WTC11 (cell line): Measurements from ENCODE around the gene NEDD4L. TPM values are rescaled to one million over a fixed set of nuclear protein-coding genes. Genes with fewer than 3 reads are reported as not detected.

ENCODE experiments used
- ATAC-seq: fragments of 200-7000 bp; cut with Tn5 transposase; 2 replicates; pipeline ENCODE4 v1.10.0; 2021; ENCODE audit warnings: mild to moderate bottlenecking, moderate library complexity
- CTCF ChIA-PET: fragments of 300-600 bp; sonication (Branson Sonifier 250); formaldehyde crosslinking; loops from one replicate; lab custom pipeline; 2021; ENCODE audit warnings: antibody characterized with exemption; lab: Charles Lee
- POLR2A ChIA-PET: fragments of 350-600 bp; sonication (Branson Sonifier 250); formaldehyde crosslinking; loops from one replicate; lab custom pipeline; 2021; ENCODE audit warnings: antibody characterized with exemption; lab: Charles Lee
- DNase-seq: peaks from one replicate; pipeline ENCODE4 v3.0.0; 2021; ENCODE audit warnings: low spot score
- H3K27ac Mint-ChIP-seq: 2 replicates; pipeline ENCODE4 v1.8.0; 2021; ENCODE audit warnings: mixed read lengths
- H3K27me3 Mint-ChIP-seq: 2 replicates; pipeline ENCODE4 v1.8.0; 2021; ENCODE audit warnings: low read depth, mild to moderate bottlenecking, moderate library complexity, mixed read lengths
- H3K36me3 Mint-ChIP-seq: 2 replicates; pipeline ENCODE4 v1.8.0; 2021; ENCODE audit warnings: mixed read lengths
- H3K4me1 Mint-ChIP-seq: 2 replicates; pipeline ENCODE4 v1.8.0; 2022; ENCODE audit warnings: mixed read lengths
- H3K4me3 Mint-ChIP-seq: 2 replicates; pipeline ENCODE4 v1.8.0; 2021; ENCODE audit warnings: mild to moderate bottlenecking, moderate library complexity, mixed read lengths
- H3K9me3 Mint-ChIP-seq: 2 replicates; pipeline ENCODE4 v1.8.0; 2021; ENCODE audit warnings: mixed read lengths
- AFF4 ChIP-seq: sonication (generic); formaldehyde crosslinking; IDR thresholded peaks from 2 replicates; pipeline ENCODE4 v1.8.1; 2023; ENCODE audit warnings: mild to moderate bottlenecking, missing genetic modification reagents, borderline replicate concordance
- ATF6 ChIP-seq: sonication (generic); formaldehyde crosslinking; IDR thresholded peaks from 2 replicates; pipeline ENCODE4 v1.8.1; 2023; ENCODE audit warnings: mild to moderate bottlenecking, missing genetic modification reagents
- CTCF ChIP-seq: fragments of 200-600 bp; IDR thresholded peaks from 2 replicates; pipeline ENCODE4 v1.8.0; 2022; ENCODE audit warnings: antibody characterized with exemption
- ELF4 ChIP-seq: sonication (generic); formaldehyde crosslinking; IDR thresholded peaks from 2 replicates; pipeline ENCODE4 v1.8.1; 2022; ENCODE audit warnings: low read depth, mild to moderate bottlenecking, moderate library complexity, missing genetic modification reagents
- IRF2 ChIP-seq: sonication (generic); formaldehyde crosslinking; IDR thresholded peaks from 2 replicates; pipeline ENCODE4 v1.8.0; 2022; ENCODE audit warnings: low read depth, missing genetic modification reagents, borderline replicate concordance
- NR2C2 ChIP-seq: sonication (generic); formaldehyde crosslinking; IDR thresholded peaks from 2 replicates; pipeline ENCODE4 v1.8.0; 2022; ENCODE audit warnings: mild to moderate bottlenecking, missing genetic modification reagents
- NR3C1 ChIP-seq: sonication (generic); formaldehyde crosslinking; conservative IDR thresholded peaks from 2 replicates; pipeline ENCODE4 v1.8.1; 2023; ENCODE audit warnings: low read depth, mild to moderate bottlenecking, missing genetic modification reagents
- PRRX2 ChIP-seq: fragments of 250-450 bp; sonication (Bioruptor Pico); IDR thresholded peaks from 2 replicates; pipeline ENCODE4 v1.8.0; 2021; ENCODE audit warnings: mild to moderate bottlenecking
- SMAD3 ChIP-seq: sonication (generic); formaldehyde crosslinking; IDR thresholded peaks from 2 replicates; pipeline ENCODE4 v1.8.0; 2022; ENCODE audit warnings: missing genetic modification reagents, mild to moderate bottlenecking, borderline replicate concordance
- STAT6 ChIP-seq: sonication (generic); formaldehyde crosslinking; conservative IDR thresholded peaks from 2 replicates; pipeline ENCODE4 v1.8.1; 2023; ENCODE audit warnings: mild to moderate bottlenecking, low read depth, missing genetic modification reagents, moderate library complexity
- TCF7 ChIP-seq: sonication (generic); formaldehyde crosslinking; IDR thresholded peaks from 2 replicates; pipeline ENCODE4 v1.8.0; 2022; ENCODE audit warnings: mild to moderate bottlenecking, low read depth, missing genetic modification reagents, moderate library complexity
- ZBTB43 ChIP-seq: sonication (generic); formaldehyde crosslinking; IDR thresholded peaks from 2 replicates; pipeline ENCODE4 v1.8.1; 2023; ENCODE audit warnings: mild to moderate bottlenecking, missing genetic modification reagents
- ZNF232 ChIP-seq: sonication (generic); formaldehyde crosslinking; IDR thresholded peaks from 2 replicates; pipeline ENCODE4 v1.8.0; 2022; ENCODE audit warnings: mild to moderate bottlenecking, missing genetic modification reagents
- ZNF512 ChIP-seq: sonication (generic); formaldehyde crosslinking; IDR thresholded peaks from 2 replicates; pipeline ENCODE4 v1.8.1; 2022; ENCODE audit warnings: missing genetic modification reagents, borderline replicate concordance
- total RNA-seq: library from RNA; stranded (reverse); gene quantifications from 3 replicates; pipeline ENCODE4 v1.2.3, GENCODE V29; 2021

Gene NEDD4L
- total RNA-seq, 1 experiment from 2014 or later, result 88.0 TPM

GRCh38 chr18:58360324-58360723, 316.3 kb downstream of the NEDD4L start:
- no peak overlapping the region for H3K27ac Mint-ChIP-seq

GRCh38 chr18:58361212-58361611, 317.2 kb downstream of the NEDD4L start:
- no peak for ATAC-seq
- no peak for DNase-seq
- Mint-ChIP-seq H3K4me3 (no peak overlapping the region), H3K36me3 (peaks cover 36% of the 10 kb centered on the region), H3K27me3 (no peaks in the 10 kb centered on the region), H3K4me1 (peaks cover 34% of the 10 kb centered on the region), H3K27ac (peak overlapping the region; percentile 53; the same call in 1 of the 2 replicates), H3K9me3 (no peaks in the 10 kb centered on the region)
- TF ChIP-seq ATF6 (CRISPR knock-in tag), result no peak
- no peak for TF ChIP-seq ZNF232 (CRISPR knock-in tag)
- no peak for TF ChIP-seq NR2C2 (CRISPR knock-in tag)
- POLR2A ChIA-PET, result no interaction called here
- CTCF ChIA-PET, result interaction anchor here (0.6 to 1.9 kb wide), 4 partner anchors 16 to 503 kb away, joined by 3 to 4 read pairs (median 3); partner anchors contain the start of gene ZNF532

More at GRCh38 chr18:58360324-58360723, 316.3 kb downstream of the NEDD4L start:
- peaks cover 28% of the 10 kb centered on the region for H3K36me3 Mint-ChIP-seq
- no peak for ATAC-seq
- H3K4me3 Mint-ChIP-seq, result no peak overlapping the region
- TF ChIP-seq ZNF512 (CRISPR knock-in tag) (no peak), AFF4 (CRISPR knock-in tag) (no peak)
- no peaks in the 10 kb centered on the region for H3K27me3 Mint-ChIP-seq
- peaks cover 40% of the 10 kb centered on the region for H3K4me1 Mint-ChIP-seq
- no peaks in the 10 kb centered on the region for H3K9me3 Mint-ChIP-seq
- CTCF ChIA-PET, result interaction anchor here (0.8 to 1.9 kb wide), 3 partner anchors 16 to 238 kb away, joined by 3 to 4 read pairs (median 3); no protein-coding TSS in a partner anchor
- POLR2A ChIA-PET, result no interaction called here
- no peak for DNase-seq

- no peak for ATAC-seq
- no peak overlapping the region for H3K4me3 Mint-ChIP-seq
- ChIA-PET POLR2A (no interaction called here), CTCF (interaction anchor here (0.8 to 1.0 kb wide), 2 partner anchors 22 to 26 kb away, joined by 3 to 4 read pairs; no protein-coding TSS in a partner anchor)
- no peaks in the 10 kb centered on the region for H3K27me3 Mint-ChIP-seq
- TF ChIP-seq STAT6, result no peak
- TF ChIP-seq SMAD3 (CRISPR knock-in tag), result no peak
- TF ChIP-seq NR3C1 (CRISPR knock-in tag), result no peak
- no peak for TF ChIP-seq ELF4
- no peak for TF ChIP-seq ATF6 (CRISPR knock-in tag)
- no peak for TF ChIP-seq CTCF
- no peak for TF ChIP-seq PRRX2 (CRISPR knock-in tag)
- TF ChIP-seq ZBTB43 (CRISPR knock-in tag), result no peak
- no peak for TF ChIP-seq TCF7 (CRISPR knock-in tag)
- TF ChIP-seq IRF2 (CRISPR knock-in tag), result no peak
- peaks cover 29% of the 10 kb centered on the region for H3K4me1 Mint-ChIP-seq
- no peaks in the 10 kb centered on the region for H3K9me3 Mint-ChIP-seq
- H3K36me3 Mint-ChIP-seq, result peaks cover 37% of the 10 kb centered on the region
- DNase-seq, result no peak
- H3K27ac Mint-ChIP-seq, result peak overlapping the region; percentile 24; the same call in 1 of the 2 replicates
Measured at GRCh38 chr18:58362027-58362575, 318.1 kb downstream of the NEDD4L start.
